HG03280 (cell line): Measurements from ENCODE around the gene NEK5.
"Not testable (repeated sequence)": the region's sequence is repeated elsewhere in the genome, so short reads cannot be mapped to it uniquely, and the experiment has no call there.

Experiments used
- ATAC-seq: cut with Tn5 transposase; IDR thresholded peaks from one replicate; pipeline ENCODE4 v1.9.1; 2021; ENCODE audit warnings: mild to moderate bottlenecking, moderate library complexity; ENCODE audit not compliant: unreplicated experiment

The NEK5 gene

DNA sequence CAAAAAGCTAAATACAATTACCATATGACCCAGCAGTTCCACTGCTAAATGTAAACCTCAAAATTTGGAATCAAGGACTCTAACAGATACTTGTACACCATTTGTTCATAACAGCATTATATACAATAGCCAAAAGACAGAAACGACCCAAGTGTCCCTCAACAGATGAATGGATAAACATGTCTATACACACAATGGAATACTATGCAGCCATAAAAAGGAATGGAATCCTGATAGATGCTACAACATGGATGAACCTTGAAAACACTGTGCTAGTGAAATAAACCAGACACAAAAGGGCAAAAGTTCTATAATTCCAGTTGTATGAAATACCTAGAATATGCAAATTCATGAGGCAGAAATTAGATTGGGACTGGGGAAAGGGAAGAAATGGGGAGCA lies 18.4 kb upstream of the NEK5 start:
- no peak for ATAC-seq

DNA sequence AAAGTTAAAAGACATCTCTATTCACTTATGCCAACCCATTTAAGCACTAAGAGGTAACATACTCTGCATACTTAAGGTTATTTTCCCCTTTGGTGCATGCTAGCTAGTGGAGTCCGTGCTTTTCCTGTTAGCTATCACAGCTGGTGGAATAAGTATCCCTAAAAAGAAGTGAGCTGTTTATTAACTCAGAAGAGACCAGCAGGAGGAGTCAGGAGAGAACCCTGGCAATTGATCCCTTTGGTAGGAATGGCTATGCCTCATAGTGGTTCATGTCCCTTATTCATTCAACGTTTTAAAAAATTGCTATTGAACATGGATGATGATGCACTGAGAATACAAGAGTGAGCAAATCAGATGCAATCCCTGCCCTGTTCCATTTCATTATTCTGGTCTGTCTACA lies 12.4 kb upstream of the NEK5 start:
- no peak for ATAC-seq

DNA sequence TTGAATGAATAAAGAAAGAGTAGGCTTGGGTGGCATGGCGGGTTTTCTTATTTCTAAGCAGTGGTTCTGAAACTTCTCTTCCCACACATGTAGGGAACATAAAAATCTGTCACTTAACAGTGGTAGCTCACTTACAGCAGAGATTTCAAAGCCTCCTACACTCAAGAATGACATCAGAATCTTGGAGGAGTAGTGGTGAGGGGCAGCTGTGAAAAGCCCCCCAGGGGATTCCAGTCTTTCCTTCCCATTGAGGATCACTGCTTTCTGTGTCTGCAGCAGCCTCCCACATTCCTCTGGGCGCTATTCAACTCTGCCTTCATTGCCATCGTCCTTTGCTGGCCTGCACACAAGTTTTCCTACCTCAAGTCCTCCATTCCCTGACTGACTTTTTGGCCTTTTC lies 8.6 kb upstream of the NEK5 start:
- ATAC-seq = no peak

DNA sequence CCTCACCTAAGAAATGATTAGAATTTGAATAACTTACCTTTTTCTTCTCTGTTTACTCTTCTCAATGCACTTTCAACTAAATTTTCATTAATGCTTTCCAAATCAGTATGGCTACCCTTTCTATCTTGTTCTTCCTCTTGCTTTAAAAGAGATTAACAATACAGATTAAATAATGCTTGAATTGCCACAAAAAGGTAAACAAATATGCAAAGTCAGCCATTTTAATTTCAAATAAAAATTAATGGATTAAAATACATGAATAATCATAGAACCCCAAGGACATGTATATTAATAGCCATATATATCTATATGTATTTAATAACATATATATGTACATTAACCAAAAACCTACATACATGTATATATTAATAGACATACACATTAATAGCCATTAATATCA lies 7.9 kb upstream of the NEK5 start:
- ATAC-seq = no peak

DNA sequence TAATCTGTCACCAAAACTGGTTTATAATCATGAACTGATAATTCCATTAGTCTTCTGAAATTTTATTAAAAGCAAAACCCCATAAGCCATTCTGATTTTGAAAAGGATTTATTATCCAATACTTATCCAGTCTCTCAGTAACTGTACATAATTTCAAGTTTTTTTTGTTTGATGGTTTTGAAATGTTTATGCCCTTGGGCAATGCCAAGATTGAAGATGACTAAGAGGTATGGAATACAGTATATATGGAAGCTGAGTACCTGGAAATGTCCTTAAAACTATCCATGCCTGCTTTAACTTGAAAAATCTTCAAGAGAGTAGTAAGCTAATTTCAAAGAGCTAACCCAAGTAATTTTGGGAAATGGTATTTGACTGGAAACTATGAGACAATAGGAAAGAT lies 1.8 kb upstream of the NEK5 start:
- ATAC-seq = no peak

DNA sequence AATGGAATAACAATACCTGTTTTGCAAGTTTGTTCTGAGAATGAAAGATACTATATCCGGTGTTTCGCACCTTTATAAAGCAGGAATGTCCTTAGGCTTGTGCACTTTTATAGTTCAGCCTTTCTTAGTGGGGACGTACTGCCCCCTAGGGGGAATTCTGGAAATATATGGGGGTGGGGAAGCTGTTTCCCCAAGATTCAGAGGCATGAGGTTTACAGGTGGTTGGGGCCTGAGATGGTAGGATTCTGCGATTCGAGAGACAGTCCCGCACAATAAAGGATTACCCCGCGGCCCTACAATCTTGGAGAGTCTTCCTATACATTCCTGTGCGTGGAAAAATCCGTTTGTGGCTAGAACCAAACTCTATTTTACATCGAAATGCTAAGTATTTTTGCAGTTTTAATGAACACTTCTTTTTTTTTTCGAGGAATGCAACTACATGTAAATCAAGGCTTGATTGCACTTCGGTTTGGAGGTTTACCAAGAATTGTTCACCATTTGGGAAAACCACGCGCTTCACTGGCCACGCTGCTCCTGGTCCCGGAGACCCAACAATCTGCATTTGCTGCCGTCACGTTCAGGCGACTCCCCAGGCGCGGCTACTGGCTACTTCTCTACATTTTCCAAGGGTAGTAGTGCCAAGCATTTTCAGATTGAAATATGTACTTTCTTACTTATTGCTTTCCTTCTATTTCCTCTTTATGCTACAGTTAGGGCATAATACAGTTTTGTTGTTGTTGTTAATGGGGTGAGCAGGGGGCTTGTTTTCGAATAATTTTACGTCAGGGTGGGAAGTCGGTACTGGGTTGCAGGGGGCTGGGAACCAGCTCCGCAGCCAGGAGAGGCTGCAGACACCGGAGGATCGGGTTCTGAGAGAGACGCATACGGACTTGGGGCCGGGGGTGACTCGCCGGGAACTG lies 830 bp downstream of the NEK5 start:
- ATAC-seq = no peak

DNA sequence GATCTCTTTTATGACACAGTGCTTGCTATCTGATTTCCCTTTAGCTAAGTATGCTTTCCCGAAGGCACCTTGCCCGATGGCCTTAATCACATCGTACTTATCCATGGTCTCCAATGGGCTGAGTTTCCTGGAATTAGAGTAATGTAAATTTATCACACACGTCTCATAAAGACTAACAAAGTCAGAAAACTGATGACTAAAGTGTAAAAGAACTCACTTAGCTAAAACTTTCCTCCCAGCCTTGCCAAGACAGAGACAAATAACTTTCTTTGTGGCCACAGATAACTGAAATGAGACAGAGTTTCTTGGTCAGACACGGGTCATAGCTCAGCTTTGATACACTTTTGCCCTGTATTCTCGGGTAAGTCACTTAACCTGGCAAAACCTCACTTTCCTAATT lies 1.5 kb downstream of the NEK5 start:
- no peak for ATAC-seq

DNA sequence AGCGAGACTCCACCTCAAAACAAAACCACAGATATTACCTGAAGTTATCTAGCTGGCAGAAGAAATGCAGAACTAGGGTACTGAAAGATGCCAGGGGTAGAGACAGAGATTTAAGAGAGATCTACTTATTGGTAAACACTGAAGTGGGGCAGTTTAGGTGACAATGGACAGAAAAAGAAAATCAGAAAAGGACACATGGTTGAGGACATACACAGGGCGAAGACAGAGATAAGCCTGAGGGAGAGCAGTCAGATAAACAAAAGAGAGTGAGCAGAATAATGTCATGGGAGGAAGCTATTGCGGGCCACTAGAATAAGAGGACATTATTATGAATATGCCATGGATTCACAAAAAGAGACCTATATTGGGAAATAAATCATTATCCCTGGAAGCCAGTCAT lies 3.3 kb downstream of the NEK5 start:
- ATAC-seq = no peak

DNA sequence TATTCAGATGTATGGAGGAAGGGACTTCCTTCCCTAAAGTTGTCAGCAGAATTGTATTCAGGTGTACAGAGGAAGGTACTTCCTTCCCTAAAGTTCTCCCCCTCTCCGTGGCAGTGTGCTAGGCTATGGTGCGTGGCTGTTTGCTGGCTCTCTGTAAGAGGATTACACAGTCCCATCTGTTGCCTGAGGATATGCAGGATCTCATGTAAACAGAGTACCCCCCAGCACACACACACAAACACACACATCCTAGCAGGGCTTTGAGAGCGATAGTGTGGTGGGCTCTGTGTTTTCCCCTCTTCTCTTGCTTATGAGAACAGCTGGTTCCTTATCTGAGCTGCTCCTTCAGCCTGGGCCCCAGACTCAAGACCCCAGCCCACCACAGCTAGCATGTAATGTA lies 10.3 kb downstream of the NEK5 start:
- ATAC-seq = no peak

DNA sequence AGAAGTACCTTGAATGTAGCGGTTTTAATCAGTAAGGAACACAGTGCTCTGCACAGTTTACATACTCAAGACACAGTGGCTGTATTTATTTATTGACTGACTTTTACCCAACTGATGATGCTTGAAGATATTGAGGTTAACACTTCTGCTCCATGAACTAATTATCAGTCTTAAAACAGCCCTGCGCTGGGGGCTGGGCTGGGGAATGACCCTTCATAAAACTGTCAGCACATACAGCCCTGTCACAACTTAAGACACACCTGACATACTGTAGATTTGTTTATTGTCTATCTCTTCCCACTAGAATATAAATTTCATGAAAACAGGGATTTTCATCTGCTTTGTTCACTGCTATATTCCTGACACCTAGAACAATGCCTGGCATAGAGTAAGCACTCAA lies 10.8 kb downstream of the NEK5 start:
- ATAC-seq = no peak

DNA sequence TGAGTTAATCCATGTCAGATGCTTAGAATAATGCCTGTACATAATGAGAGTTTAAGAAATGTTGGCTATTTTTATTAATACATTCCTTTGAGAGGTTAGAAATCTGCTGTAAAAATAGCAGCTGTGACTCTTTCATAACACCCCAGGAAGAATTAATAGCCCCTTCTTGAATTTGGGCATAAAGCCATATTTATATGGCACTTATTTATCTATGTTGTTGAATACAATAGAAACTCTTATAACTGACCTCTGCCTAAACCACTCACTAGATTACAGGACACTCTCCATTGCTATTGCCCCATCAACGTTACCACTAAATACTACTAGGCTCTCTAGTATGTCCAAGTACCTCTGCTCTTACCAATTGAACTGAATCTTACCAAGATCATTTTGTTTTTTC lies 16.3 kb downstream of the NEK5 start:
- no peak for ATAC-seq

DNA sequence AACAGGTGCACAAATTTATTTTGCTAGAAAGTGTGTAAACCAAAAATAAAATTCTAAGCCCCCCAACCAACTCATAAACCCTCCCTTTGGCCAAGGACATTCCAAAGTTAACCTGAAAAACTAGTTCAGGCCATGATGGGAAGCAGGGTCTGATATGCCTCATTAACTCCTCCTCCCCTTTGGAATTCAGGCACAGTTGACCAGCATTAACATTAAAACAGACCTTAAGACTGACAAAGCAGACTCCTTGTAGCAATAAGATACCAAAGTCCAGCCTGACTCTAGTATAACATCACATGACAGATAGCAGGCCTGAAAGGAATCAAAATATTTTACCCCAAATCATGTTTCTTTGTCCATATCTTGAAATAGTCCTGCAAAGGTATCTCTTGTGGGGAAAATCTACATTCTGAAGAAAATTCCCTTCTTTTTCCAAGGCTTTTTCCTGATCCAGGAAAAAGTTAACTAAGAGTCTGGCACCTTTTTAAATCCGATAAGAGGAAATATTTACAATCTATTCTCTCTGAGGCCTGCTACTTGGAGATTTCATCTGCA lies 19.7 kb downstream of the NEK5 start:
- no peak for ATAC-seq

DNA sequence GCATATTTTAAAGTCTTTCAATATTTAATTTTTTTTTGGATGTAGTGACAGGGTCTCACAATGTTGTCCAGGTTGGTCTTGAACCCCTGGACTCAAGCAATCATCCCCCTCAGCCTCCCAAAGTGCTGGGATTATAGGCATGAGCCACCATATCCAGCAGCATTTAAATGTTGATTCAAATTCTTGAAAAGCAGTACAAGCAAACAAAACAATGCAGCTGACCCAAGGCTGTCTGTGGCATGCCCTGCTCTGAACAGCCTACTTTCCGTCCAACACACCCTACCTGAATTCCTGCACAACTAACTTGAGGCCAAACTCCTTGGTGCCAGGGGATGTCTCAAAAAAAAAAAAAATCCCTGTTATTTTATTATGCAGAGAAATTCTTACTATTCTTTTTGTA lies 23.0 kb downstream of the NEK5 start:
- no peak for ATAC-seq

DNA sequence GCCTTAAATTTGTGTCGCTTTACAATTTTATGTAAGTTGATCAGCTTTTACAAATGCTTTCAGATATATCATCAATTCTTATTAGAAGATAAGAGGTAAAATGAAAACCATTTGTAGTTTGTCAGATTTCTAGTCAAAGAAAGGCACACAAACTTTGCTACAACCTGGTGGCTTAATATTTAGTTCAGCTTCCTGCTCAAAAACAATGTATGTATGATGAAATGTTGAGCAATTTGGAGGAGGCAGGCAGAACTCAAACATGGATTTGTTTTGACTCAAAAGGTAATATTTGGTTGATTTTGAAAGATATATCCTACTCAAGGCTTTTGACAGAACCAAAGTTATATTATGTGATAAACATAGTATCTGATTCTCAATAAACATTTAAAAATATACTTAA lies 24.2 kb downstream of the NEK5 start:
- ATAC-seq = no peak

DNA sequence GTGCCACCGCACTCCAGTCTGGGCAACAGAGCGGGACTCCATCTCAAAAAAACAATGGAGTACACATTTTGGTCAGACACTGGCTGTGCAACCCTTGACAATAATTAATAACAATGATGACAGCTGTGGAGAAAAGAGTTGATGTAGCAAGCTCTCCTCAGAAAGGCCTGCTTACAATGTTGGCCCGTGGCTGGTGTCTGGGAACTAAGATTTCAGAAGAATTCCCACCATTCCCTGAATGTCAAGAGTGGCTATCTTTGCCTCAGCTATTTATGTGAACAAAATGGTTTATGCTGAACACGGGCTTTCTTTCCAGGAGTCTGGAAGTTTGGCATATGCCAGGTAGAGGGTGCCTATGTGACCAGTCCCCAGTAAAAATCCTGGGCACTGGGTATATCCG lies 25.5 kb downstream of the NEK5 start:
- no peak for ATAC-seq

DNA sequence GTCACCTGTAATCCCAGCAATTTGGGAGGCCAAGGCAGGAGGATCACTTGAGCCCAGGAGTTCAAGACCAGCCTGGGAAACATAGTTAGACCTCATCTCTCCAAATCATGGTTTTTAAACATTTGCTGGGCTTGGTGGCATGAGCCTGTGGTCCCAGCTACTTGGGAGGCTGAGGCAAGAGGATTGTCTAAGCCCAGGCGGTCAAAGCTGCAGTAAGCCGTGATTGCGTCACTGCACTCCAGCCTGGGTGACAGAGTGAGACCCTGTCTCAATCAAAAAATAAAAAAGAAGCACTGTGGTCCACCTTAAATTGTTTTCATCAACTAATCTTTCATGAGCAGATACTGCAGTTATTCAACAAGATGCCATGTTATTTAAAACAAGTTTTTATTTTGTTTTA lies 26.4 kb downstream of the NEK5 start:
- not testable (repeated sequence) for ATAC-seq

DNA sequence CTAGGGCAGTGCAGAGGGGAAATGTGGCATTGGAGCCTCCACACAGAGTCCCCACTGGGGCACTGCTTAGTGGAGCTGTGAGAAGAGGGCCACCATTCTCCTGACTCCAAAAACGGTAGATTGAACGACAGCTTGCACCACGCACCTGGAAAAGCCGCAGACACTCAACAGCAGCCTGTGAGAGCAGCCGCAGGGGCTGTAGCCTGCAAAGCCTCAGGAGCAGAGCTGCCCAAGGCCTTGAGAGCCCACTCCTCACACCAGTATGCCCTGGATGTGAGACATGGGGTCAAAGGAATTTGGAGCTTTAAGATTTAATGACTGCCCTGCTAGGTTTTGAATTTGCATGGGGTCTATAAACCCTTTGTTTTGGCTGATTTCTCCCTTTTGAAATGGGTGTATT lies 31.7 kb downstream of the NEK5 start:
- no peak for ATAC-seq

DNA sequence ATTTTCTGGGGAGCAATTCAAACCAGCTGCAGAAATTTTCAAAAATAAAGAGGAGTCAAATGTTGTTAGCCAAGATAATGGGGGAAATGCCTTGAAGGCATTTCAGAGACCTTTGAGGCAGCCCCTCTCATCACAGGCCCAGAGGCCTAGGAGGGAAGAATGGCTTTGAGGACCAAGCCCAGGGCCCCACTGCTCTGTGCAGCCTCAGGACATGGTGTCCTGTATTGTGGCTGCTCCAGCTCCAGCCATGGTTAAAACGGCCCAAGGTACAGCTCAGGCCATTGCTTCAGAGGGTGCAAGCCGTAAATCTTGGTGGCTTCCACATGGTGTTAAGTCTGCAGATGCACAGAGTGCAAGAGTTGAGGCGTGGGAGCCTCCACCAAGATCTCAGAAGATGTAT lies 32.1 kb downstream of the NEK5 start:
- no peak for ATAC-seq

DNA sequence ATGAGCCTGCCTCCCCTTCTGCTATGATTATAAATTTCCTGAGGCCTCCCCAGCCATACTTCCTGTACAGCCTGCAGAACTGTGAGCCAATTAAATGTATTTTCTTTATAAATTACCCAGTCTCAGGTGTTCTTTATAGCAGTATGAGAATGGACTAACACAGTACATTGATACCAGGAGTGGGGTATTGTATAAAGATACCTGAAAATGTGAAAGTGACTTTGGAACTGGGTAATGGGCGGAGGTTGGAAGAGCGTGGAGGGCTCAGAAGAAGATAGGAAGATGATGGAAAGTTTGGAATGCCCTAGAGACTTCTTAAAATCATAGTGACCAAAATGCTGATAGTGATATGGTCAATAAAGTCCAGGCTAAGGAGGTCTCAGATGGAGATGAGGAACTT lies 32.8 kb downstream of the NEK5 start:
- no peak for ATAC-seq

DNA sequence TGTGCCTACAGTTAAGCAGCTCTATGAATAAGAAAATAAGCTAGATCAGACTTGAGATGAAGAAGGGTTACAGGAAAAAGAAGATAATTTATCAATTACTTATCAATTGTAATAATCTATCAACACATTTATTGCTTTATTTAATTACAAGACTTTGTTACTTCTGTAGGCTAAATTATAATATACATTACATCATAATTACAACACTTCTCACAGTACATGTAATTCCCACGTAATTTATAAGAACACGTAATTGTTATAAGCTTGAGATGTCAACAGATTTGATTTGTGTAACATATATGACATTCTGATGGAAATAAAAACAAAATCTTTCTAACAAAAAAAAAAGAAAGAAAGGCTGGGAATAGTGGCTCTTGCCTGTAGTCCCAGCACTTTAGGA lies 36.8 kb downstream of the NEK5 start:
- no peak for ATAC-seq

DNA sequence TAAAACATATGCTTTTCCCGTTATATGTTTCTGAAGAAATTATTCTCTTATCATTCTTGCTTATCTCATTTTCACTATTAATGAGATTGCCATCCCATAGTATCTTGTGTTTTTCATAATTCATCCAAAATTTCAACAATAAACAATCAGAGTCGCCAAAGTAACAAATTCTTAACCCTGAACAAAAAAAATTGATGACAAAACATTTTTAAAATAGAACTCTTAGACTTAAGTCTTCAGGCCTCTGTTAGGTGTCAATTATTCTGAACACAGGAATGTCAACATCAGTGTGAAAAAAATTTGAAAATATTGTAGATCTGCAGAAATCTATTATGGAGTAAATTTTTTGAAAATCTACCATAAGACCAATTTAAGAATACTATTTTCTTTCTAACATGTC lies 37.4 kb downstream of the NEK5 start:
- no peak for ATAC-seq

DNA sequence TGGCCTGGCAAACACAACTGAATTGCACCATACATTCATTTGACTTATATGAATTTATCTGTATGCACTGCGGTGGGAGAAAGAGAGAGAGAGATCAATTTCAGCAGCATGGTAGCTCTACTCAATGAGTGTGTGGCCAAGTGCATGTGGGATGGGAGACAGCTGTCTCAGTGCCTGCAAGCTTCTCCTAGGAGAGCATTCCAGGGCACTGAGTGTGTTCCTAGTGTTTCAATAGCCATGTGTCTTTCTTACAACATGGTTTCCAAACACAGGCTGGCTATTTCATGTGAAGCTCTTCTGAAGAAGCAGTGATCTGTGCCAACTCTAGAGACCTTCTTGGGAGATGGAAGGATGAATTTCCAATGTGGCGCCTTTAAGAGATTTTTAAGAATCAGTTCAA lies 43.5 kb downstream of the NEK5 start:
- ATAC-seq = no peak

DNA sequence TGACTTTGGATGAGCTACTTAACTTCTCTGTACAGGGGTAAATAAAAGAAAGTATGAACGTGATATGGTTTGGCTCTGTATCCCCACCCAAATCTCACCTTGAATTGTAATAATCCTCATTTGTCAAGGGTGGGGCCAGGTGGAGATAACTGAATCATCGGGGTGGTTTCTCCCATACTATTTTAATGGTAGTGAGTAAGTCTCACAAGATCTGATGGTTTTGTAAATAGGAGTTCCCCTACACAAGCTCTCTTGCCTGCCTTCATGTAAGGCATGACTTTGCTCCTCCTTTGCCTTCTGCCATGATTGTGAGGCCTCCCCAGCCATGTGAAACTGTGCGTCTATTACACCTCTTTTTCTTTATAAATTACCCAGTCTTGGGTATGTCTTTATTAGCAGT lies 43.9 kb downstream of the NEK5 start:
- ATAC-seq = not testable (repeated sequence)
